Loucy (cell line): ENCODE results near the gene SPAST.
"Not testable (repeated sequence)": the region's sequence is repeated elsewhere in the genome, so short reads cannot be mapped to it uniquely, and the experiment has no call there.

Experiments
- H2AFZ ChIP-seq: fragments of 200-600 bp; sonication (generic); 2 replicates; pipeline ENCODE4 v1.6.0; 2016; ENCODE audit warnings: antibody characterized with exemption, mild to moderate bottlenecking, low read length, moderate library complexity
- H3F3A ChIP-seq: fragments of 200-600 bp; 2 replicates; pipeline ENCODE4 v1.6.0; 2016; ENCODE audit warnings: antibody characterized with exemption, low read depth, mild to moderate bottlenecking
- H3K27me3 ChIP-seq: fragments of 200-600 bp; sonication (generic); 2 replicates; pipeline ENCODE4 v1.6.1; 2014; ENCODE audit warnings: low read length, mild to moderate bottlenecking; ENCODE audit not compliant: insufficient read depth, poor library complexity, severe bottlenecking
- H3K36me3 ChIP-seq: fragments of 200-600 bp; sonication (generic); 2 replicates; pipeline ENCODE4 v1.6.1; 2016; ENCODE audit warnings: low read length; ENCODE audit not compliant: insufficient read depth
- H3K4me1 ChIP-seq: fragments of 200-600 bp; sonication (generic); 2 replicates; pipeline ENCODE4 v1.5.1; 2014; ENCODE audit warnings: low read length, mild to moderate bottlenecking; ENCODE audit not compliant: insufficient read depth, poor library complexity, severe bottlenecking
- H3K4me2 ChIP-seq: fragments of 200-600 bp; sonication (generic); 2 replicates; pipeline ENCODE4 v1.6.0; 2014; ENCODE audit warnings: antibody characterized with exemption, low read length, low read depth, mild to moderate bottlenecking; ENCODE audit not compliant: poor library complexity, severe bottlenecking
- H3K4me3 ChIP-seq: fragments of 200-600 bp; sonication (generic); 2 replicates; pipeline ENCODE4 v1.5.1; 2014; ENCODE audit warnings: low read length, mild to moderate bottlenecking, mixed read lengths; ENCODE audit not compliant: poor library complexity, severe bottlenecking
- H3K79me2 ChIP-seq: fragments of 200-600 bp; sonication (generic); 2 replicates; pipeline ENCODE4 v1.6.1; 2014; ENCODE audit warnings: low read length; ENCODE audit not compliant: insufficient read depth
- H3K9ac ChIP-seq: fragments of 200-600 bp; sonication (generic); 2 replicates; pipeline ENCODE4 v1.6.0; 2014; ENCODE audit warnings: mild to moderate bottlenecking, low read depth, low read length, moderate library complexity; ENCODE audit not compliant: poor library complexity, severe bottlenecking
- H3K9me2 ChIP-seq: fragments of 200-600 bp; sonication (generic); replicated peaks from 2 replicates; pipeline ENCODE4 v1.6.1; 2016; ENCODE audit warnings: low read depth, low read length, mixed read lengths
- H3K9me3 ChIP-seq: fragments of 200-600 bp; sonication (generic); 2 replicates; pipeline ENCODE4 v1.6.1; 2014; ENCODE audit warnings: mild to moderate bottlenecking, antibody characterized with exemption, low read length, low read depth; ENCODE audit not compliant: insufficient read depth
- H4K20me1 ChIP-seq: fragments of 200-600 bp; sonication (generic); 2 replicates; pipeline ENCODE4 v1.6.0; 2014; ENCODE audit warnings: antibody characterized with exemption, low read length, mild to moderate bottlenecking; ENCODE audit not compliant: insufficient read depth, poor library complexity, severe bottlenecking
- EZH2phosphoT487 ChIP-seq: fragments of 200-600 bp; IDR thresholded peaks from 2 replicates; pipeline ENCODE4 v1.6.1; 2018; ENCODE audit warnings: antibody characterized with exemption, mild to moderate bottlenecking, moderate library complexity, borderline replicate concordance
- TF ChIP-seq, protein P1 (sequence below): fragments of 200-600 bp; sonication (generic); conservative IDR thresholded peaks from 2 replicates; pipeline ENCODE4 v1.5.1; 2014; ENCODE audit warnings: mild to moderate bottlenecking, antibody characterized with exemption, low read length

The SPAST gene

DNA sequence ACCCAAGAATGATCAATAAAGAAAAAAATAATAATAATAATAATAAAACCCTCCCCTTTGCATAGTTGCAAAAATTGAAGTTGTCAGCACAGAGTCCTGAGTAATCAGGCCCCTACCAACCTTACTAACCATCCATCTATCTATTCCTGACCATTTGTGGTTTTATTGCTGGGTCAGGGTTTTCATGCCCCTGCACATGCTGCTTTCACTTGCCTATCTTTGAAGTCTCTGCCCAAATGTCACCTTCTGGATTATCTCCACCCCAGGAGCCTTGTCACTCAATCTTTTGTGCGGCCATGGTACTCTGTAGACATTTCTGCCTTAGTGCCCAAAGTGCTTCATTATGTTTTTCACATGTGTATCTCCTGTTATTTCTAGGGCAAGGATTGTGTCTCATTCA, 137.5 kb downstream of the SPAST start:
- Histone ChIP-seq H3K9me2 (no peaks in the 10 kb centered on the region), H3K4me1 (no peaks in the 10 kb centered on the region), H4K20me1 (no peaks in the 10 kb centered on the region), H3K79me2 (no peaks in the 10 kb centered on the region), H3K9ac (no peak overlapping the region), H3K36me3 (peaks cover 24% of the 10 kb centered on the region; the same call in 1 of the 2 replicates), H3F3A (no peaks in the 10 kb centered on the region), H3K9me3 (no peaks in the 10 kb centered on the region), H3K4me3 (no peak overlapping the region), H2AFZ (no peak overlapping the region), H3K27me3 (no peaks in the 10 kb centered on the region), H3K4me2 (no peak overlapping the region)
- no peak for TF ChIP-seq EZH2phosphoT487
- TF ChIP-seq, protein P1, sequence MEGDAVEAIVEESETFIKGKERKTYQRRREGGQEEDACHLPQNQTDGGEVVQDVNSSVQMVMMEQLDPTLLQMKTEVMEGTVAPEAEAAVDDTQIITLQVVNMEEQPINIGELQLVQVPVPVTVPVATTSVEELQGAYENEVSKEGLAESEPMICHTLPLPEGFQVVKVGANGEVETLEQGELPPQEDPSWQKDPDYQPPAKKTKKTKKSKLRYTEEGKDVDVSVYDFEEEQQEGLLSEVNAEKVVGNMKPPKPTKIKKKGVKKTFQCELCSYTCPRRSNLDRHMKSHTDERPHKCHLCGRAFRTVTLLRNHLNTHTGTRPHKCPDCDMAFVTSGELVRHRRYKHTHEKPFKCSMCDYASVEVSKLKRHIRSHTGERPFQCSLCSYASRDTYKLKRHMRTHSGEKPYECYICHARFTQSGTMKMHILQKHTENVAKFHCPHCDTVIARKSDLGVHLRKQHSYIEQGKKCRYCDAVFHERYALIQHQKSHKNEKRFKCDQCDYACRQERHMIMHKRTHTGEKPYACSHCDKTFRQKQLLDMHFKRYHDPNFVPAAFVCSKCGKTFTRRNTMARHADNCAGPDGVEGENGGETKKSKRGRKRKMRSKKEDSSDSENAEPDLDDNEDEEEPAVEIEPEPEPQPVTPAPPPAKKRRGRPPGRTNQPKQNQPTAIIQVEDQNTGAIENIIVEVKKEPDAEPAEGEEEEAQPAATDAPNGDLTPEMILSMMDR: no peak

DNA sequence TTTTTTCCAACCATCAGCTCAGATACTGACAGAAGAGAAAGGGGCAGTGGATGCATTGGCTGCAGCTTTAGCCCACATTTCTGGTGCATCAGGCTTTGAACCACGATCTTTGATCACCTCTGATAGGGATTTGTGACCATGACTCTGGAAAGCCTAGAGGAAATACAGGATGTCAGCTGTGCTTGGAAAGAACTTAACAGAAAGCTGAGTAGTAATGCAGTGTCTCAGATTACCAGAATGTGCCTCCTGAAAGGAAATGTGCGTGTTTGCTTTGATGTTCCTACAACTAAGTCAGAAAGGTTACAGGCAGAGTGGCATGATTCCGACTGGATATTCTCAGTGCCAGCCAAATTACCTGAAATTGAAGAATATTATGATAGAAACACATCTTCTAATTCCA, 140.1 kb downstream of the SPAST start:
- not testable (repeated sequence) for H3K4me1 ChIP-seq, H4K20me1 ChIP-seq, H2AFZ ChIP-seq, H3K79me2 ChIP-seq, H3F3A ChIP-seq, H3K9me3 ChIP-seq, H3K9ac ChIP-seq, H3K9me2 ChIP-seq, H3K4me3 ChIP-seq, H3K4me2 ChIP-seq, H3K27me3 ChIP-seq
- peaks cover 12% of the 10 kb centered on the region; the same call in 1 of the 2 replicates for H3K36me3 ChIP-seq
